NCI-H128 (cell line): ENCODE data around the gene LPCAT3.
"Not testable (repeated sequence)": the region's sequence is repeated elsewhere in the genome, so short reads cannot be mapped to it uniquely, and the experiment has no call there.

Experiments
- DNase-seq: peaks from one replicate; lab custom pipeline; 2025; ENCODE audit not compliant: unreplicated experiment; lab: John Stamatoyannopoulos, UW

Gene LPCAT3, protein sequence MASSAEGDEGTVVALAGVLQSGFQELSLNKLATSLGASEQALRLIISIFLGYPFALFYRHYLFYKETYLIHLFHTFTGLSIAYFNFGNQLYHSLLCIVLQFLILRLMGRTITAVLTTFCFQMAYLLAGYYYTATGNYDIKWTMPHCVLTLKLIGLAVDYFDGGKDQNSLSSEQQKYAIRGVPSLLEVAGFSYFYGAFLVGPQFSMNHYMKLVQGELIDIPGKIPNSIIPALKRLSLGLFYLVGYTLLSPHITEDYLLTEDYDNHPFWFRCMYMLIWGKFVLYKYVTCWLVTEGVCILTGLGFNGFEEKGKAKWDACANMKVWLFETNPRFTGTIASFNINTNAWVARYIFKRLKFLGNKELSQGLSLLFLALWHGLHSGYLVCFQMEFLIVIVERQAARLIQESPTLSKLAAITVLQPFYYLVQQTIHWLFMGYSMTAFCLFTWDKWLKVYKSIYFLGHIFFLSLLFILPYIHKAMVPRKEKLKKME

DNA sequence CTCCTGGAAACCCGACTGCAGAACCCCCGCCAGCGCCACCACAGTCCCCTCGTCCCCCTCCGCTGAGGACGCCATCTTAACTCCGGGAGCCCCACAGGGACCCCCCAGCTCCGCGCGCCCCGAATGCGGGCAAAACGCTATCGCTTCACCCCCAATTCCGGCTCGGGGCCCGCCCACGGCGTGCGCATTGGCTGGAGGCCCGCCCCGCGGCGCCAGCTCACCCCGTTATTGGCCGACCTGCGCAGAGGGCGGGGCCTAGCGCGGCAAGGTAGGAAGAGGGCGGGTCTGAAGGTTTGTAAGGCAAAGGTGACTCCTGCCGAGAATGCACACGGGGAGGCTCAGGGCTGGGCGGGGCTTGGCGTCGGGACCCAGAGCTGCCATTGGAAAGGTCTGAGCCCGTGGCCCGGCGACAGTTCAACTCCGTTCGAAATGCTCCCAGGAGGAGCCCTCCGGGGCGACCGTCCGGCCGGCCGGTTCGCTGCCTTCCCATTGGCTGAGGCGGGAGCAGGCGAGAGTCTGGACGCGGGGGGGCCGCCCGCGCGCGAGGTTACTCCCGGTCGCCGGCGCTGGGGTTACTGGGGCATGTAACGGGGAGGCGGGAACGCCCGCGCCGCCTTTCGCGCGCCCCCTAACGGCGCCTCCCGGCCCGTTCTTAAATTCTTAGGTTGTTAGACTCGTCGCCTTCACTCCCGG is at the start of gene LPCAT3:
LPCAT3 (minus strand) TSS at position 127 of the 693 bp plus-strand sequence; CDS start at position 75, 52 bp downstream.
- DNase-seq: peak; percentile 98

DNA sequence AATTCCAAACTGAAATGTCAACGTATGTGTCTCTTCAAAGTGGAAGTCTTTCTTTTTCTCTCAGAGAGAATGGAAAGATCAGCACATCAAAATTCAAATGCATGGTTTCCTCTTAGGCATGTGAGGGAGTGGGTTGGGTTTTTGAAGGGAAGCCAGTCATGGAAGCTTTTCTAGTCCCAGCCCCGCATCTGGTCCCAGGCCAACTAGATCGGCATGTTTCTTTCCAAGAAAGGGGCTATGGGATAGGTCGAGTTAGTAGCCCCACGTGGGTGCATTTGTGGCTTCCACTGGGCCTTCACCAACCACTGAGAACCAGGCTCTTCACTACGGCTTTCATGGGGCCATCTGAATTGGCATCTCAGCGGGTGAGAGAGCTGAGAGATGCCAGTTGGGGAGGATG is 48.8 kb upstream of the LPCAT3 start:
- DNase-seq: no peak

DNA sequence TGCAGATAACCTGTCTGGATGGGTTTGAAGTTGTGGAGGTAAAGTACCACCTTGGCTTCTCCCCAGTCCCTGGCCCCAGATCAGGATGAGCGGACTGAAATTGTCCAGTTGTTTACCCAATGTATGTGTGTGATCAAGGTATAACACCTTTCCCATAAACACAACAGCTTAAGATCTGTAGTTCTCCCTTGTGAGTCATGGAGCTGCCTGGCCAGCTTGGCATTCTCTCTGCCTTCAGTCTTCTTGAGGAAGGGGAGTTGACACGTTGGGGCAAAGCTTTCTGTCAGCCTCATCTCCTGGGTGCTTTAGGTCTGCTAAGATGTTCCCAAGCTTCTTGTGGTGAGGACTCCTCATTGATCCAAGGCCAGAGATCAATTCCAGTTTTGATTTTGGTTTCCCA is 48.3 kb upstream of the LPCAT3 start:
- DNase-seq: no peak

DNA sequence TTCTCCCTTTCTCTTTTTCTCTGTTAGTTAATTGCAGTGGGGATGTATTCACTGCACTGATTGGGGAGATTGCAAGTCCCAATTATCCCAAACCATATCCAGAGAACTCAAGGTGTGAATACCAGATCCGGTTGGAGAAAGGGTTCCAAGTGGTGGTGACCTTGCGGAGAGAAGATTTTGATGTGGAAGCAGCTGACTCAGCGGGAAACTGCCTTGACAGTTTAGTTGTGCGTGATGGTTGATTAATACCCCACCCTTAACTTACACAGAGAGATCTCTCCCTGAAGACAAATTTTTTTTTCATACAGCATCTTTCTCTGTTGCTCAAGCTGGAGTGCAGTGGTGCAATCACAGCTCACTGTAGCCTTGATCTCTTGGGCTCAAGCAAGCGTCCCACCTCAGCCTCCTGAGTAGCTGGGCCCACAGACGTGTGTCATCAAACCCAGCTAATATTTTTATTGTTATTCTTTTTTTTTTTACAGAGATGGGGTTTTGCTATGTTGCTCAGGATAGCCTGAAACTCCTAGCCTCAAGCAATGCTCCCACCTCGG is 46.9 kb upstream of the LPCAT3 start:
- DNase-seq: no peak

DNA sequence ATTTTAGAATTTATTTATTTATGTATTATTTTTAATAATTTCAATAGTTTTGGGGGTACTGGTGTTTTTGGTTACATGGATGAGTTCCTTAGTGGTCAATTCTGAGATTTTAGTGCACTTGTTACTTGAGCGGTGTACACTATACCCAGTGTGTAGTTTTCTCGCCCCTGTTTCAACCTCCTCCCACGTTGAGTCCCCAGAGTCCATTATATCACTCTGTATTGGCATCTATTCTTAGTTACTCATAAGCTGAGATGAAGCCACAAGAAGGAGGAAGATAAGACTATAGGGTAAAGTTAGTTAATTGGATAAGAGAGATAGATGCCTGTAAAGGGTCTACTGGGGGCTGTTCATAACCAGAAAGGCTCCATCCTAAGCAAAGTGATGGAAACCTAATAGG is 46.2 kb upstream of the LPCAT3 start:
- DNase-seq: no peak

DNA sequence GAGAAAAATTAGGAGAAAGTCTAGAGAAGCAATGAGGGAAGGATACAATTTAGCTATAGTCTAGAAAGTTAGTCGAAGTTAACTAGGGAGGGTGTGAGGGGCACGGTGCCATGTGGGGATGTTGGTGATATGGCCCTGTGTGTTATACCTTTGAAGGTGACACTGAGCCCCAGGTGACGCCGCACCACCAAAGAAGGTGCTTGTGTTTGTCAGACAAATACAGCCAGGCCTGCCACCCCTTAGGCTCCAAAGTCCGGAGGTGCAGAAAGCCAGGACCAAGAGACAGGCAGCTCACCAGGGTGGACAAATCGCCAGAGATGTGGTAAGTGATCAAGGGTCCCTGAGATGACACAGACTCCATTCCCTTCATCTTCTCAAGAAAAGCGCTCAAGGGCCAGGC is 43.3 kb upstream of the LPCAT3 start:
- DNase-seq: no peak

DNA sequence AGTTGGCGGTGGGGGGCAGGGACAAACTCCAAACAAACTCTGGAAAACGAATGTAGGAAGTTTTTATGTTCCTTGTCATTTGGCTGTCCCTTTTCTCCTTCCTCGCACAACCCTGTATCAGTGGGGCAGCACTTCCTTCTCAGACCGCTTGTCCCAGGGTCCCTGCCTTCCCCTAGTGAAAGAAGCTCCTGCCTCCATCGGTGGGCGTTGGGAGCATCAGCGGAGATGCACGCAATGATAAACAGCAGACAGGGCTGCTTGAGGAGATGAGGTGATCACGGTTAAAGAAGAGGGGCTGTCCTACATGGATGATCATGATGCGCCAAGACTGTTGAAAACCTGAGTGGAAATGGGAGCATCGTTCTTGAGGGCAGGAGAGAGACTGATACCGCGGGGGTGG is 42.9 kb upstream of the LPCAT3 start:
- no peak for DNase-seq

DNA sequence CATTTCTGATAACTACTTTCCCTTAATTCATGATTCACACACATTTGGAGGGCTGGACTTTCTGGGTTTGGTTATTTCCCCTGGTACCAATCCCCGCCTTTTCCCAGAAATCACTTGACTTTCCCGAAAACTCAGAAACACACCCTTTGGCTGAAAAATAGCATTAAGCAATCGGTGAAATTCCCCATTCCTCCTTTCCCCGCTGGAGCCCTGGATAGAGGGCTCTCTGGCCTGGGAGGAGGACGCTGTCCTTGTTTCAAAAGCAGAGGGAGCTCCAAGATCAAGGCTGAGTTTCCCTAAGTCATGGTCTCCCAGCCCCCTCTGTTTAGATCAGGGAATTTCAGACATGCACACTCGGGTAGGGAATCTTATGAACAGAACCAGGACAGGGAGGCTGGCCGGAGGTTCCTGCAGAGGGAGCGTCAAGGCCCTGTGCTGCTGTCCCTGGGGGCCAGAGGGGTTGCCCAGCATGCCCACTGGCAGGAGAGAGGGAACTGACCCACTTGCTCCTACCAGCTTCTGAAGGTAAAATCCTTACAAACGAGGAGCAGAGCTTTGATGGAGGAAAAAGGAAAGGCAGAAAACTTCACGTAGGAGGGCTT is 42.2 kb upstream of the LPCAT3 start, which contains the start of gene C1S:
C1S (plus strand) TSS at position 366 of the 602 bp plus-strand sequence. CDS start 1,195 bp downstream, outside the sequence.
- no peak for DNase-seq

DNA sequence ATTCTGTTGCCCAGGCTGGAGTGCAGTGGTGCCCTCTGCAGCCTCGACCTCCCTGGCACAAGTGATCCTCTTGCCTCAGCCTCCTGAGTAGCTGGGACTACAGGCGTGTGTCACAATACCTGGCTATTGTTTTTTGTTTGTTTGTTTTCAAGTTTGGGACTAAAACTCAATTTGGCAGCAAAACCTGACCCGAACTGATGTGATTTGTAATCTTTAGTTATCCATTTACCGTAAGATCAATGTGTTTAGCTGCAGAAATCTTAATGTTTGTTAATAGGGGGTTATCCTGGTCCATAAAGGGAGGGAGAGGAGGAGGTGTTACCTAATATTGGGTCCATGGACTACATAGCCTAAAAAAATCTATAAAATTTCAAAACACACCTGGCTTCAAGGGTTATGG is 41.5 kb upstream of the LPCAT3 start:
- DNase-seq: no peak

DNA sequence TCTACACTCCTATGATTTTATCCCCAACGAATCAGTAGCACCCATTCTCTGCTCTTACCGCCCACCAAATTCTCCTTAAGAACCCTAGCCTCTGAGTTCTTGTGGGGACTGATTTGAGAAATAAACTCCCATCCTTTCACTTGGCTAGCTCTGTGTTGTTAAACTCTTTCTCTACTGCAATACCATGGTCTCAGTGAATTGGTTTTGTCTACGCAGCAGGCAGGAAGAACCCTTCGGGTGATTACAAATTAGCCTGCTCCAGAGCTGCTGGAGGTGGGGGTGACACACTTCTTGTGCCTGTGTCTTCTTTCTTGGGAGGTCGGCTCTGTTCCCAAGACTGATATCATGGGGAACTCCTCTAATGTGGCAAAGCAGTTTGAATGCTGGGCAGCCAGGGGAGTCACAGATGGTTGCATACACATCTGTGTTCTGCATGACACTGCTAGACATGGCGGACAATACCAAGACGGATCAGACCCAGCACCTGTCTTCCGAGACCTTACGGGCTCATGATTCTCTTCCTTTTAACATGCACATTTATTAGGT is 40.6 kb upstream of the LPCAT3 start:
- no peak for DNase-seq

DNA sequence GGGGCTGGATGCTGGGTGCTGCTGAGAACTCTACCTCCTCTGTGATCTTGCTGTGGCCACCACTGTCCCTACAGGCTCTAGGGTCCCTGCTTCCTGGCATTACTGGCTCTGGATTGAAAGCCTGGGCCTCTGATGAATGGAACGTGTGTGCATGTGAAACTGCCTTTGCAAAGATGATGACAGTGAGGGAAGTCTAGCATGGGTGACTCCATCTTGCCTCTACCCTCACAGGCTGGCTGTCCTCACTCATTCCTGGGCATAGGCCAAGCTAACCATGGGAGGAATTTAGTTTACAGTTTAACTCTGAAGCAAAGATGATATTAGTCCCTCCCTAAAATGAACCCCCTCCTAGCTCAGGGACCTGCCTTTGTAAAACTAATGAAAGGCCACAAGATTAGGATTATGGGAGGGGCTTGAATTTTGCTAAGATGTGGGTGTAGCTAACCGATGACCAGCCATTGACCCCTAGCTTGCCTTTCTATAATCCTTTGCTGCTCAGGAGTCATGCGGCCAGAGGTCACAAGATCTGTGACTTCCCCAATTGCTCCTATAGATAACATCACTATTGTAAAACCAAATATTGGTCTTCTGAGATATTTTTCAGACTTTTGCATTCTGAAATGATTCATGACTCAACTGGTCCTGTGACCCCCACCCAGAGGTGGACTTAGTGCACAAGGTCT is 40.0 kb upstream of the LPCAT3 start:
- no peak for DNase-seq

DNA sequence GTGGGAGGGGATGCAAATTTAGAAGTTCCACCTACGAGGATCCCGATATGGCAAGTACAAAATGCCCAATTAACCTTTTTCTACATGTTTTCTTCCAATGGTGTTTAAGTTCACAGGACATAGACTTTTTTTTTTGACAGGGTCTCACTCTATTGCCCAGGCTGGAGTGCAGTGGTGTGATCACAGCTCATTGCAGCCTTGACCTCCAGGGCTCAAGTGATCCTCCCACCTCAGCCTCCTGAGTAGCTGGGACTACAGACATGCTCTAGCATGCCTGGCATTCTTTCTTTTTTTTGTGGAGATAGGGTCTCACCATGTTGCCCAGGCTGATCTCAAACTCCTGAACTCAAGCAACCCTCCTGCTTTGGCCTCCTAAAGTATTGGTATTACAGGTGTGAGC is 37.5 kb upstream of the LPCAT3 start:
- DNase-seq: not testable (repeated sequence)

DNA sequence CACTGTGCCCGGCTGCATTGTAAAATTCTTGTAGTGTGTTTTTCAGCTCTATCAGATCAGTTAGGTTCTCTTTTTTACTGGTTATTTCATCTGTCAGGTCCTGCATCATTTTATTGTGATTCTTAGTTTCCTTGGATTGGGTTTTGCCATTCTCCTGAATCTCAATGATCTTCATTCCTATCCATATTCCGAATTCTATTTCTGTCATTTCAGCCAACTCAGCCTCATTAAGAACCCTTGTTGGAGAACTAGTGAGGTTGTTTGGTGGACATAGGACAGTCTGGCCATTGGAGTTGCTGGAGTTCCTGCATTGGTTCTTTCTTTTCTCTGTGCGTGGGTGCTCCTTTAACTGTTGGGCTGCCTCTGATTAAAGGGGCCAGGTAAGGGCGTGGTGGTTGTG is 36.6 kb upstream of the LPCAT3 start:
- DNase-seq: no peak

DNA sequence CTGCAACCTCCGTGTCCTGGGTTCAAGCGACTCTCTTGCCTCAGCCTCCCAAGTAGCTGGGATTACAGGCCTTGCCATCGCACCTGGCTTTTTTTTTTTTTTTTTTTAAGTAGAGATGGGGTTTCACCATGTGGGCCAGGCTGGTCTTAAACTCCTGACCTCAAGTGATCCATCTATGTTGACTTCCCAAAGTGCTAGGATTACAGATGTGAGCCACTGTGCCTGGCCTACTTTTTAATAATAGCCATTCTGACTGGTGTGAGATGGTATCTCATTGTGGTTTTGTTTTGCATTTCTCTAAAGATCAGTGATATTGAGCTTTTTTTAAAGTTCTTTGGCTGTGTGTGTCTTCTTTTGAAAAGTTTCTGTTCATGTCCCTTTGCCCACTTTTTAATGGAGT is 31.7 kb upstream of the LPCAT3 start:
- DNase-seq: not testable (repeated sequence)

DNA sequence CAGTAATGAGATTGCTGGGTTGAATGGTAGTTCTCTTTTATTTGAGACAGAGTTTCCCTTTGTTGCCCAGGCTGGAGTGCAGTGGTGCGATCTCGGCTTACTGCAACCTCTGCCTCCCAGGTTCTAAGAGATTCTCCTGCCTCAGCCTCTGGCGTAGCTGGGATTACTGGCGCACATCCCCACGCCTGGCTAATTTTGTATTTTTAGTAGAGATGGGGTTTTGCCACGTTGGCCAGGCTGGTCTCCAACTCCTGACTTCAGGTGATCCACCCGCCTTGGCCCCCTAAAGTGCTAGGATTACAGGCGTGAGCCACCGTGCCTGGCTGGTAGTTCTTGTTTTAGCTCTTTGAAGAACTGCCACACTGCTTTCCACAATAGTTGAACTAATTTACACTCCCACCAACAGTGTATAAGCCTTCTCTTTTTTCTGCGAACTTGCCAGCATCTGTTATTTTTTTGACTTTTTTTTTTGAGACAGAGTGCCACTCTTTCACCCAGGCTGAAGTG is 31.2 kb upstream of the LPCAT3 start:
- not testable (repeated sequence) for DNase-seq

DNA sequence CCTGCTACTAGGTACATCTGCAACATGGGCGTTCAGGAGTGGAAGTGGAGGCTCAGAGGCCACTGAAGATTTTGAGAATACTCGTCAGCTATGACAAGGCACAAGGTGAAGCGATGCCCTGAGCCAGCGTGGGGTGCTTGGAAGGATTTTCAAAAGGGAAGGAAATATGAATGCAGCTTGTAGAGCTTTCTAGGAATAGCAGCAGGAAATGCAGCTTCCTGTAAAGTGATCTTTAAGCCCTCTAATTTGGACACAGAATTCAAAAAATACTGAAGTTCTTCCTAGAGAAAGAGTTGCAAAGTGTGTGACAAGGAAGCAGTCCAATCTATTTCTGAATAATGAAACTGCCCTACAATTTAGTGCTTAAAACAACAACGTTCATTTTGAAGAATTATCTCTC is 29.0 kb upstream of the LPCAT3 start:
- no peak for DNase-seq

DNA sequence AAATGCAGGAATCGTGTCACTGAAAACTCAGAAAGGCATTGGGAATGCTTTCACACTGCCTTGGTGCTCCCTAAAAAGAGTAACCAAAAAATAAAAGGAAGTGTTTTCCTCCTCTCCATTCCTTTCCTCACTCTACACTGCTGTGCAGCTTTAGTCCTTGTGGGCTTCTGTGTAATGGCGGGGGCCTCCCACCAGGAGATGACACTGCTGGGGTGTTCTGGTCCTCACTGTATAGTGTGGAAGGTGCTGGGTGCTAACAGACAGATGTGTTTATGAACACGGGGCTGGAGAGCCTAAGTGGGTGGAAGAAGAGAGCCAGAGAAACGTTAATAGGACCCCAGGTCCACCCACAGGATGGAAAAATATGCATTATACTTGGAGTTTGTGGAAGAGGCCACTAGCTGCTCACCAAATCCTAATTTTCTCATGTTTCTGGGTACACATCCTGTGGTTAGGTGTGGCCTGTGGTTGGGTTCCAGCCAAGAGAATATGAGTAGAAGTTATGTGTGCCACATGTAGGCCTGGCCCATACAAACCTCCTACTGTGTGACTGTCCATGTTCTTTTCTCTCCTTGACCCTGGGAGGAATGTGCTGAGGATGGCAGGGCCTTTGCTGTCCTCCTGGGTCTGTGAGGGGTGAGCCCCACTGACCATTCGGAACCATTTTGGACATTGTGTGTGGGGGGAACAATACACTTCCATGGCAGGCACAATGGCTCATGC is 28.3 kb upstream of the LPCAT3 start:
- no peak for DNase-seq

DNA sequence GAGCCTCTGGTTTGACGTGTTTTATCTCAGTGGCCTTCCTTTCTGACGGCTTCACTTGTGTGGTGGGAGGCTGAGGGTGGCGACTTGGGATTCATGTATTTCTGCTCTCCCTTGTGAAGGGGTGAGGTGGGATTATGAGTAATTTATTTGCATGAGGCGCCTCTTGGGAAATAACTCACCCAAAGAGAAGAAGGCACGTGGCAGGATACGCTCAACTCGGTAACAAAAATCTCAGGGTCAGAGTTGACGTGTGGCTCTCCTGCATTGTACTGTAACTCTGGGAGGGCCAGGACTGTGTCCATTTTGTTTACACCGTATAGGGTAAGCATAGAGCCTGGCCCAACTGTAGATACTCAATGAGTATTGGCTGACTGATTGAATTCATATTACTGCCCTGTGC is 27.6 kb upstream of the LPCAT3 start:
- DNase-seq: no peak

DNA sequence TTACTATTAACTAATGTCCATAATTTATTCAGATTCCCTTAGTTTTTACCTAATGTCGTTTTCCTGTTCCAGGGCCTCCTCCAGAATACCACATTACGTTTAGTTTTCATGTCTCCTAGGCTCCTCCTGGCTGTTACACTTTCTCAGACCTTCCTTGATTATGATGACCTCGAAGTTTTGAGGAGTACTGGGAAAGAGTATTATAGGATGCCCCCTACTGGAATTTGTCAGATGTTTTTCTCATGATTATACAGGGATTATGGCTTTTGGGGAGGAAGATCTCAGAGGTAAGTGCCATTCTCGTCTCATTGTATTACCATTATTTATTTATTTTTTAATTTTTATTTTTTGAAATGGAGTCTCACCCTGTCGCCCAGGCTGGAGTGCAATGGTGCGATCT is 24.6 kb upstream of the LPCAT3 start:
- DNase-seq: no peak

DNA sequence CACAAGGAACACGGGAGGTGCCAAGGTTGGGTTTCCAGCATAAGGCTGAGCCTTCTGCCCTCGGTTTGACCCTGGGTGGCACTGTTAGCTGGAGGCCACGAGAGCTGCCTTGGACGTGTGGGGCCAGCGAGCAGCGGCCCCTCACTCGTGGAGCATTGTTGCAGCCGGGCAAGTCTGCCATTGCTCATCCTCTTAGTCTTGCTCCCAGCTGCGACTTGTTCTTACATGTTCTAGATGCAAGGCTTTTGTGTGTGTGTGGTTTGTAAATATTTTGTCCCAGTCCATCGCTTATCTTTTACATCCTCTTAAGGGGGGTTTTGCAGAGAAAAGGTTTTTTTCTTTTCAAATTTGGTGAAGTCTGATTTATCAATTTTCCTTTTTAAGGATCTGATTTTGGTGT is 21.1 kb upstream of the LPCAT3 start:
- DNase-seq: no peak
